Prostate gland (tissue), 2 donors: Measurements from ENCODE around the gene MGST3. TPM values are rescaled to one million over a fixed set of nuclear protein-coding genes. Genes with fewer than 3 reads are reported as not detected.
A peak's percentile ranks its signal among the peaks of the same experiment; 100 is the strongest.

Experiments used
- DNase-seq: peaks from one replicate; pipeline ENCODE4 v3.0.0-alpha.2; 2019; ENCODE audit warnings: low spot score
- H3K27ac ChIP-seq, 2 donors: fragments of 200-600 bp; sonication (generic); 2 replicates each; pipeline ENCODE4 v1.5.1; 2017 to 2019
- H3K27me3 ChIP-seq: fragments of 200-600 bp; sonication (generic); replicated peaks from 2 replicates; pipeline ENCODE4 v1.5.1; 2019; ENCODE audit not compliant: insufficient read depth
- H3K36me3 ChIP-seq, 2 donors: fragments of 200-600 bp; sonication (generic); 1 replicate in 1 of 2; 2 replicates in 1 of 2; pipeline versions ENCODE4 v1.5.1 to v1.8.1; 2017 to 2019
- H3K4me1 ChIP-seq: fragments of 200-600 bp; sonication (generic); replicated peaks from 2 replicates; pipeline ENCODE4 v1.5.1; 2019
- H3K4me3 ChIP-seq, 2 donors: fragments of 200-600 bp; sonication (generic); 2 replicates each; pipeline ENCODE4 v1.5.1; 2017 to 2019
- H3K9me3 ChIP-seq: fragments of 200-600 bp; sonication (generic); 2 replicates; pipeline ENCODE4 v1.5.1; 2017
- CTCF ChIP-seq, 4 experiments: fragments of 200-600 bp in 2 of 4; fragments of 450-650 bp in 2 of 4; sonication (generic) in 2 of 4; IDR thresholded peaks; 1 replicate in 3 of 4; 2 replicates in 1 of 4; pipeline ENCODE4 v1.5.1; 2016 to 2019; ENCODE audit warnings: antibody characterized with exemption in 4 of 4, mild to moderate bottlenecking in 2 of 4, moderate library complexity in 2 of 4
- POLR2A ChIP-seq: fragments of 450-650 bp; IDR thresholded peaks from one replicate; pipeline ENCODE4 v1.6.1; 2016; ENCODE audit warnings: antibody characterized with exemption, mild to moderate bottlenecking
- POLR2AphosphoS5 ChIP-seq: sonication (generic); formaldehyde crosslinking; IDR thresholded peaks from one replicate; pipeline ENCODE4 v1.6.1; 2017; ENCODE audit warnings: antibody characterized with exemption
- WGBS: methylation state at CpG from one replicate; pipeline ENCODE4 v1.1.5; 2018; 5-methylcytosine and 5-hydroxymethylcytosine counted together
- intact Hi-C: fragments of 100-400 bp; cut with DNase I; formaldehyde crosslinking; loops from one replicate; pipeline ENCODE4 v1.14.2; 2022
- total RNA-seq, 2 donors: library from RNA; depleted of rRNA; stranded (reverse); fragments of >200 nt; gene quantifications; one replicate each; pipeline ENCODE4 v1.1.0, GENCODE V29; 2016

The MGST3 gene
- total RNA-seq, 2 donors from 2014 or later, result 209 to 270 TPM

- Histone ChIP-seq H3K9me3 (no peaks in the 10 kb centered on the region), H3K36me3 (no peaks in the 10 kb centered on the region), H3K4me3 (peak overlapping the region; percentile 63 to 77), H3K4me1 (peaks cover 5% of the 10 kb centered on the region), H3K27me3 (no peaks in the 10 kb centered on the region), H3K27ac (peak overlapping the region; percentile 87 to 92)
- no peak for TF ChIP-seq POLR2A
- TF ChIP-seq CTCF (IDR thresholded peaks at IDR 0.05), result no peak
- TF ChIP-seq POLR2AphosphoS5, result no peak
- intact Hi-C loops, result loop anchor here (2.0 kb wide), 2 partner anchors 67 to 137 kb away; partner anchors contain the start of genes ALDH9A1 and TMCO1
- DNase-seq, result no peak
- WGBS, result 9% methylated on average over 5 of the region's 5 CpGs
Measured at GRCh38 chr1:165632152-165632469, 1.1 kb downstream of the MGST3 start.

GRCh38 chr1:165632491-165632890 is 1.5 kb downstream of the MGST3 start:
- intact Hi-C loops, result loop anchor here (2.0 kb wide), 2 partner anchors 66 to 136 kb away; partner anchors contain the start of genes ALDH9A1 and TMCO1
- Histone ChIP-seq H3K4me1 (peaks cover 5% of the 10 kb centered on the region), H3K27ac (peak overlapping the region; percentile 87 to 92), H3K9me3 (no peaks in the 10 kb centered on the region), H3K36me3 (no peaks in the 10 kb centered on the region), H3K4me3 (peak overlapping the region; percentile 63 to 77), H3K27me3 (no peaks in the 10 kb centered on the region)
- DNase-seq, result no peak
- no peak for TF ChIP-seq POLR2AphosphoS5
- TF ChIP-seq POLR2A, result no peak
- TF ChIP-seq CTCF (IDR thresholded peaks at IDR 0.05), result no peak
- 6% methylated on average over 7 of the region's 7 CpGs for WGBS

- no peaks in the 10 kb centered on the region for H3K36me3 ChIP-seq
- intact Hi-C loops, result loop anchor here (2.0 kb wide), 2 partner anchors 65 to 135 kb away; partner anchors contain the start of genes ALDH9A1 and TMCO1
- no peak overlapping the region for H3K27ac ChIP-seq
- no peaks in the 10 kb centered on the region for H3K9me3 ChIP-seq
- no peak overlapping the region for H3K4me3 ChIP-seq
- WGBS, result 60% methylated on average over 3 of the region's 3 CpGs
- no peak for TF ChIP-seq POLR2AphosphoS5
- TF ChIP-seq CTCF (IDR thresholded peaks at IDR 0.05), result no peak
- peaks cover 5% of the 10 kb centered on the region for H3K4me1 ChIP-seq
- no peaks in the 10 kb centered on the region for H3K27me3 ChIP-seq
- DNase-seq, result no peak
Measured at GRCh38 chr1:165633614-165634013, 2.6 kb downstream of the MGST3 start.

- Histone ChIP-seq H3K27ac (no peak overlapping the region), H3K4me3 (no peak overlapping the region), H3K4me1 (peaks cover 5% of the 10 kb centered on the region), H3K9me3 (no peaks in the 10 kb centered on the region), H3K27me3 (no peaks in the 10 kb centered on the region), H3K36me3 (no peaks in the 10 kb centered on the region)
- TF ChIP-seq POLR2A, result no peak
- no peak for TF ChIP-seq CTCF (IDR thresholded peaks at IDR 0.05)
- no peak for TF ChIP-seq POLR2AphosphoS5
- WGBS, result 77% methylated on average over 6 of the region's 6 CpGs
- no peak for DNase-seq
- intact Hi-C loops, result no loop called here
Measured at GRCh38 chr1:165634154-165634921, 3.3 kb downstream of the MGST3 start.

- no peaks in the 10 kb centered on the region for H3K27me3 ChIP-seq
- no peaks in the 10 kb centered on the region for H3K9me3 ChIP-seq
- 30% methylated on average over 2 of the region's 2 CpGs for WGBS
- H3K27ac ChIP-seq, result no peak overlapping the region
- no peak for DNase-seq
- intact Hi-C loops, result no loop called here
- no peak overlapping the region for H3K4me3 ChIP-seq
- H3K36me3 ChIP-seq, result no peaks in the 10 kb centered on the region
- peaks cover 5% of the 10 kb centered on the region for H3K4me1 ChIP-seq
- TF ChIP-seq POLR2AphosphoS5 (no peak), POLR2A (no peak), CTCF (IDR thresholded peaks at IDR 0.05) (no peak)
Measured at GRCh38 chr1:165635329-165635728, 4.3 kb downstream of the MGST3 start.
